Keratinocyte (primary cell): ENCODE results near the gene SDK1. TPM values are rescaled to one million over a fixed set of nuclear protein-coding genes. Genes with fewer than 3 reads are reported as not detected.

Source experiments
- DNase-seq: peaks from one replicate; pipeline ENCODE4 v3.0.0-alpha.2; 2011; ENCODE audit warnings: low read depth, missing footprints, low spot score
- FAIRE-seq: peaks from 2 replicates; lab custom pipeline; 2011; peaks lifted over from hg19 to GRCh38; lab: Jason Lieb, UNC
- H2AFZ ChIP-seq: 2 replicates; pipeline ENCODE4 v1.6.0; 2012; ENCODE audit warnings: low read length, control low read depth, inconsistent platforms; ENCODE audit not compliant: control insufficient read depth
- H3K27ac ChIP-seq: 2 replicates; pipeline ENCODE4 v1.5.1; 2011; ENCODE audit warnings: low read length; ENCODE audit not compliant: control insufficient read depth, insufficient read depth
- H3K27me3 ChIP-seq: 3 replicates; pipeline ENCODE4 v1.6.0; 2011; ENCODE audit warnings: low read length; ENCODE audit not compliant: control insufficient read depth, insufficient read depth; ENCODE audit errors: extremely low read depth
- H3K36me3 ChIP-seq, 2 experiments: 2 replicates in 1 of 2; 3 replicates in 1 of 2; pipeline ENCODE4 v1.5.1; 2011; ENCODE audit warnings: low read length in 2 of 2, mild to moderate bottlenecking in 1 of 2; ENCODE audit not compliant: control insufficient read depth in 2 of 2, insufficient read depth in 2 of 2; ENCODE audit errors: extremely low read depth in 1 of 2
- H3K4me1 ChIP-seq: 3 replicates; pipeline ENCODE4 v1.5.1; 2011; ENCODE audit warnings: low read length; ENCODE audit not compliant: control insufficient read depth, insufficient read depth; ENCODE audit errors: extremely low read depth
- H3K4me2 ChIP-seq: 3 replicates; pipeline ENCODE4 v1.6.0; 2011; ENCODE audit warnings: low read depth, low read length; ENCODE audit not compliant: control insufficient read depth, insufficient read depth; ENCODE audit errors: extremely low read depth
- H3K4me3 ChIP-seq, 3 experiments: fragments of 200-600 bp in 1 of 3; sonication (generic) in 1 of 3; 2 replicates in 2 of 3; 3 replicates in 1 of 3; pipeline ENCODE4 v1.5.1; 2011 to 2016; ENCODE audit warnings: low read length in 3 of 3, mild to moderate bottlenecking in 3 of 3, control low read depth in 2 of 3, inconsistent platforms in 1 of 3, low read depth in 1 of 3, mixed read lengths in 1 of 3, mixed run types in 1 of 3, moderate library complexity in 1 of 3; ENCODE audit not compliant: control insufficient read depth in 2 of 3, insufficient read depth in 2 of 3; ENCODE audit errors: extremely low read depth in 1 of 3
- H3K79me2 ChIP-seq: 2 replicates; pipeline ENCODE4 v1.6.0; 2012; ENCODE audit warnings: low read length; ENCODE audit not compliant: control insufficient read depth, insufficient read depth
- H3K9ac ChIP-seq: 3 replicates; pipeline ENCODE4 v1.6.0; 2011; ENCODE audit warnings: low read length; ENCODE audit not compliant: control insufficient read depth, insufficient read depth; ENCODE audit errors: extremely low read depth
- H3K9me1 ChIP-seq: 3 replicates; pipeline ENCODE4 v1.6.0; 2011; ENCODE audit warnings: low read length; ENCODE audit not compliant: control insufficient read depth, insufficient read depth; ENCODE audit errors: extremely low read depth
- H3K9me3 ChIP-seq: 2 replicates; pipeline ENCODE4 v1.5.1; 2012; ENCODE audit warnings: low read depth, low read length; ENCODE audit not compliant: control insufficient read depth
- H4K20me1 ChIP-seq: 3 replicates; pipeline ENCODE4 v1.6.0; 2011; ENCODE audit warnings: low read length; ENCODE audit not compliant: control insufficient read depth, insufficient read depth; ENCODE audit errors: extremely low read depth
- EZH2 ChIP-seq: IDR thresholded peaks from one replicate; pipeline ENCODE4 v1.6.1; 2012; ENCODE audit warnings: inconsistent platforms, mild to moderate bottlenecking, low read length, moderate library complexity
- dilution Hi-C: fragments of 300-500 bp; cut with MboI; formaldehyde crosslinking; loops from one replicate; pipeline ENCODE4 v1.7.0; 2020; ENCODE audit warnings: low sequenced_read_pairs; ENCODE audit not compliant: extremely low pct_ligation_motif_present
- polyA plus RNA-seq, 5 experiments: library from polyadenylated mRNA; depleted of rRNA in 3 of 5; stranded (reverse) in 3 of 5; stranded (forward) in 1 of 5; unstranded in 1 of 5; fragments of >200 nt; gene quantifications; 1 replicate in 1 of 5; 2 replicates in 3 of 5; 3 replicates in 1 of 5; pipeline versions ENCODE4 v1.2.1 to v1.2.3, GENCODE V29; 2011 to 2012; ENCODE audit warnings: missing spikeins in 2 of 5, low read depth in 1 of 5, low replicate concordance in 1 of 5
- TF ChIP-seq, protein P1 (sequence below), 3 experiments: IDR thresholded peaks in 1 of 3; conservative IDR thresholded peaks in 1 of 3; optimal IDR thresholded peaks in 1 of 3; 2 replicates in 2 of 3; 3 replicates in 1 of 3; pipeline versions ENCODE3 to v1.5.1; 2011; ENCODE audit warnings: low read length in 3 of 3, mild to moderate bottlenecking in 3 of 3, moderate library complexity in 2 of 3, control low read depth in 1 of 3, inconsistent platforms in 1 of 3; ENCODE audit not compliant: insufficient read depth in 2 of 3; ENCODE audit errors: extremely low read depth in 1 of 3

Gene SDK1
- polyA plus RNA-seq, 1 donor (not counting 4 experiments of a cell fraction or from before 2014, with no cell fraction given) = 0.66 TPM

DNA sequence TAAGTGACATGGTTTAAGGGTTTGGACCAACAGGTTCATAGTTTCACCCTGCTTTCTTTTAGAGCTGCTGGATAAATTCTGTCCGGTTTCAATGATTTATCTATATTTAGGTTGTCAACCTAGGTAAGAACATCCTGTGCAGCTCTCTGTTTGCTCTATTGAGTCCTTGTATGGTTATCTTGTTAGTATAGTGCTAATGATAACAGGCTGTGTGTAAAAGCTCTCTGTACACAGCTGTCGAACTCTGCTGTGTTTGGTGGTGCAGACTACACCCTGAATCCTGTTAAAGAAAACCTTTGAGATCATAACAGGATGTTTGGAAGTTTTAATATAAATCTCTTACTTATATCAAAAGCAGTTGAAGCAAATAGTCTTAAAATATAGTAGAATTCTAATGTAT is 219.2 kb downstream of the SDK1 start:
- Histone ChIP-seq H2AFZ (no peak overlapping the region), H3K4me2 (no peak overlapping the region), H3K4me1 (no peaks in the 10 kb centered on the region), H3K9me3 (no peaks in the 10 kb centered on the region), H3K79me2 (no peaks in the 10 kb centered on the region), H3K27ac (no peak overlapping the region), H3K9me1 (no peaks in the 10 kb centered on the region), H3K4me3 (no peak overlapping the region), H3K27me3 (no peaks in the 10 kb centered on the region), H4K20me1 (no peaks in the 10 kb centered on the region), H3K9ac (no peak overlapping the region), H3K36me3 (no peaks in the 10 kb centered on the region)
- TF ChIP-seq, protein P1, sequence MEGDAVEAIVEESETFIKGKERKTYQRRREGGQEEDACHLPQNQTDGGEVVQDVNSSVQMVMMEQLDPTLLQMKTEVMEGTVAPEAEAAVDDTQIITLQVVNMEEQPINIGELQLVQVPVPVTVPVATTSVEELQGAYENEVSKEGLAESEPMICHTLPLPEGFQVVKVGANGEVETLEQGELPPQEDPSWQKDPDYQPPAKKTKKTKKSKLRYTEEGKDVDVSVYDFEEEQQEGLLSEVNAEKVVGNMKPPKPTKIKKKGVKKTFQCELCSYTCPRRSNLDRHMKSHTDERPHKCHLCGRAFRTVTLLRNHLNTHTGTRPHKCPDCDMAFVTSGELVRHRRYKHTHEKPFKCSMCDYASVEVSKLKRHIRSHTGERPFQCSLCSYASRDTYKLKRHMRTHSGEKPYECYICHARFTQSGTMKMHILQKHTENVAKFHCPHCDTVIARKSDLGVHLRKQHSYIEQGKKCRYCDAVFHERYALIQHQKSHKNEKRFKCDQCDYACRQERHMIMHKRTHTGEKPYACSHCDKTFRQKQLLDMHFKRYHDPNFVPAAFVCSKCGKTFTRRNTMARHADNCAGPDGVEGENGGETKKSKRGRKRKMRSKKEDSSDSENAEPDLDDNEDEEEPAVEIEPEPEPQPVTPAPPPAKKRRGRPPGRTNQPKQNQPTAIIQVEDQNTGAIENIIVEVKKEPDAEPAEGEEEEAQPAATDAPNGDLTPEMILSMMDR (optimal IDR thresholded peaks at IDR 0.05 in 1 of 3, IDR thresholded peaks at IDR 0.05 in 1 of 3, conservative IDR thresholded peaks at IDR 0.05 in 1 of 3; ENCODE audit: extremely low read depth in 1 of 3, insufficient read depth in 2 of 3, low read length in 3 of 3) = no peak
- TF ChIP-seq EZH2 = no peak
- no peak for DNase-seq
- no peak for FAIRE-seq
- dilution Hi-C loops = no loop called here

DNA sequence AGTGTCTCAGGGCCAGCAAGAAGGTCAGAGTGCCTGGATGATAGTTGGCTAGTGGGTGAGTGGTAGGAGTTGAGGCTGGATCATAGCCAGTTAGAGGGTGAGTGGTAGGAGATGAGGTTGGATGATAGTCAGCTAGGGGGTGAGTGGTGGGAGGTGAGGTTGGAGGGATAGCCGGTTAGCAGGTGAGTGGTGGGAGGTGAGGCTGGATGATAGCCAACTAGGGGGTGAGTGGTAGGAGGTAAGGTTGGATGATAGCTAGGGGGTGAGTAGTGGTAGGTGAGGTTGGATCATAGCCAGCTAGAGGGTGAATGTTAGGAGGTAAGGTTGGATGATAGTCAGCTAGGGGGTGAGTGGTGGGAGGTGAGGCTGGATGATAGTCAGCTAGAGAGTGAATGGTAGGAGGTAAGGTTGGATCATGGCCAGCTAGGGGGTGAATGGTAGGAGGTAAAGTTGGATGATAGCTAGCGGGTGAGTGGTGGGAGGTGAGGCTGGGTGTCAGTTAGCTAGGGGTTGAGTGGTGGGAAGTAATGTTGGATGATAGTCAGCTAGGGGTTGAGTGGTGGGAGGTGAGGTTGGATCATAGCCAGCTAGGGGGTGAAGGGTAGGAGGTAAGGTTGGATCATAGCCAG is 226.6 kb downstream of the SDK1 start:
- H3K4me1 ChIP-seq = no peaks in the 10 kb centered on the region
- FAIRE-seq (no peak), DNase-seq (no peak)
- no peaks in the 10 kb centered on the region for H3K79me2 ChIP-seq
- dilution Hi-C loops = no loop called here
- no peak overlapping the region for H2AFZ ChIP-seq
- no peaks in the 10 kb centered on the region for H3K27me3 ChIP-seq
- H3K9ac ChIP-seq = no peak overlapping the region
- no peaks in the 10 kb centered on the region for H3K9me1 ChIP-seq
- no peak overlapping the region for H3K27ac ChIP-seq
- no peaks in the 10 kb centered on the region for H4K20me1 ChIP-seq
- no peak overlapping the region for H3K4me3 ChIP-seq
- TF ChIP-seq, protein P1 (optimal IDR thresholded peaks at IDR 0.05 in 1 of 3, IDR thresholded peaks at IDR 0.05 in 1 of 3, conservative IDR thresholded peaks at IDR 0.05 in 1 of 3; ENCODE audit: extremely low read depth in 1 of 3, insufficient read depth in 2 of 3, low read length in 3 of 3) = no peak
- TF ChIP-seq EZH2 = no peak
- H3K36me3 ChIP-seq = no peaks in the 10 kb centered on the region
- no peaks in the 10 kb centered on the region for H3K9me3 ChIP-seq
- no peak overlapping the region for H3K4me2 ChIP-seq
